GM12891 (cell line): Measurements from ENCODE around the gene C16orf92. TPM values are rescaled to one million over a fixed set of nuclear protein-coding genes. Genes with fewer than 3 reads are reported as not detected.
A peak's percentile ranks its signal among the peaks of the same experiment; 100 is the strongest.

Experiments used
- DNase-seq: peaks from one replicate; pipeline ENCODE4 v3.0.0; 2011; ENCODE audit warnings: low spot score; ENCODE audit not compliant: insufficient read length
- FAIRE-seq: peaks from 2 replicates; lab custom pipeline; 2011; peaks lifted over from hg19 to GRCh38; lab: Jason Lieb, UNC
- PAX5 ChIP-seq: IDR thresholded peaks from 2 replicates; pipeline ENCODE4 v1.6.1; 2011; ENCODE audit warnings: low read length, moderate library complexity, mild to moderate bottlenecking; ENCODE audit not compliant: insufficient read depth, severe bottlenecking
- POLR2A ChIP-seq: IDR thresholded peaks from 2 replicates; pipeline ENCODE4 v1.6.1; 2011; ENCODE audit warnings: low read depth, low read length, control low read depth
- POLR2AphosphoS5 ChIP-seq: IDR thresholded peaks from 2 replicates; pipeline ENCODE4 v1.6.1; 2011; ENCODE audit warnings: low read depth, low read length, control low read depth
- POU2F2 ChIP-seq: IDR thresholded peaks from 2 replicates; pipeline ENCODE4 v1.6.1; 2011; ENCODE audit warnings: low read depth, mild to moderate bottlenecking, control low read depth, low read length, moderate library complexity
- SPI1 ChIP-seq: IDR thresholded peaks from 2 replicates; pipeline ENCODE4 v1.6.1; 2011; ENCODE audit warnings: low read depth, low read length, control low read depth
- TAF1 ChIP-seq: IDR thresholded peaks from 2 replicates; pipeline ENCODE4 v1.6.1; 2011; ENCODE audit warnings: low read depth, low read length, control low read depth
- polyA plus RNA-seq: library from polyadenylated mRNA; unstranded; fragments of >200 nt; gene quantifications from one replicate; pipeline ENCODE4 v1.2.1, GENCODE V29; 2012; ENCODE audit warnings: low read depth, missing spikeins, inconsistent platforms; ENCODE audit not compliant: missing spikeins

C16orf92 gene
- not detected for polyA plus RNA-seq

GRCh38 chr16:30022887-30023286 is at the start of gene C16orf92:
Gene C16orf92 (plus strand): TSS chr16:30023198. CDS start chr16:30023341, 143 bp downstream.
- no peak for TF ChIP-seq POLR2A
- no peak for TF ChIP-seq POLR2AphosphoS5
- no peak for TF ChIP-seq TAF1
- TF ChIP-seq PAX5: no peak
- TF ChIP-seq POU2F2: no peak
- no peak for TF ChIP-seq SPI1
- no peak for DNase-seq
- no peak for FAIRE-seq

- peak; percentile 100 for DNase-seq
- peak; percentile 95 for FAIRE-seq
- TF ChIP-seq PAX5: peak; percentile 24
- TF ChIP-seq POLR2AphosphoS5: peak; percentile 85
- TF ChIP-seq SPI1: peak; percentile 35; the same call in 1 of the 2 replicates
- 0 out of 2 replicates have a peak, but pooled peaks have one; percentile 39 for TF ChIP-seq POU2F2
- peak; percentile 56 for TF ChIP-seq TAF1
- peak; percentile 84 for TF ChIP-seq POLR2A
Measured at GRCh38 chr16:29973384-29974246, 49.4 kb upstream of the C16orf92 start, which contains the start of gene TAOK2. Gene TAOK2 (plus strand): TSS chr16:29973868. CDS start chr16:29977773, 3,905 bp downstream.

- DNase-seq (no peak), FAIRE-seq (no peak)
- TF ChIP-seq SPI1: no peak; the same call in 1 of the 2 replicates
- TF ChIP-seq POU2F2: no peak
- TF ChIP-seq POLR2AphosphoS5: no peak
- no peak for TF ChIP-seq POLR2A
- TF ChIP-seq TAF1: 0 out of 2 replicates have a peak, but pooled peaks have one; percentile 21
Measured at GRCh38 chr16:29974291-29975133, 48.5 kb upstream of the C16orf92 start.

- DNase-seq: no peak
- TF ChIP-seq TAF1 (no peak), PAX5 (no peak), POU2F2 (no peak), SPI1 (no peak), POLR2AphosphoS5 (no peak), POLR2A (no peak)
- no peak for FAIRE-seq
Measured at GRCh38 chr16:29975134-29975538, 47.9 kb upstream of the C16orf92 start.

- DNase-seq (no peak), FAIRE-seq (no peak)
- TF ChIP-seq SPI1: no peak
- TF ChIP-seq PAX5: no peak
- no peak for TF ChIP-seq TAF1
- no peak for TF ChIP-seq POLR2A
- no peak for TF ChIP-seq POU2F2
- TF ChIP-seq POLR2AphosphoS5: no peak
Measured at GRCh38 chr16:29975811-29976511, 47.0 kb upstream of the C16orf92 start.

GRCh38 chr16:29977063-29977825 is 45.8 kb upstream of the C16orf92 start:
- DNase-seq (no peak), FAIRE-seq (no peak)
- TF ChIP-seq POLR2AphosphoS5 (no peak), POLR2A (no peak), TAF1 (no peak), PAX5 (no peak), POU2F2 (no peak), SPI1 (no peak)

GRCh38 chr16:29978081-29978480 is 44.9 kb upstream of the C16orf92 start:
- FAIRE-seq: no peak
- TF ChIP-seq SPI1 (no peak), PAX5 (no peak), POLR2A (no peak), TAF1 (no peak), POLR2AphosphoS5 (no peak)
- no peak for DNase-seq
